ENCODE measurements around the gene NTNG1.

The NTNG1 gene

DNA sequence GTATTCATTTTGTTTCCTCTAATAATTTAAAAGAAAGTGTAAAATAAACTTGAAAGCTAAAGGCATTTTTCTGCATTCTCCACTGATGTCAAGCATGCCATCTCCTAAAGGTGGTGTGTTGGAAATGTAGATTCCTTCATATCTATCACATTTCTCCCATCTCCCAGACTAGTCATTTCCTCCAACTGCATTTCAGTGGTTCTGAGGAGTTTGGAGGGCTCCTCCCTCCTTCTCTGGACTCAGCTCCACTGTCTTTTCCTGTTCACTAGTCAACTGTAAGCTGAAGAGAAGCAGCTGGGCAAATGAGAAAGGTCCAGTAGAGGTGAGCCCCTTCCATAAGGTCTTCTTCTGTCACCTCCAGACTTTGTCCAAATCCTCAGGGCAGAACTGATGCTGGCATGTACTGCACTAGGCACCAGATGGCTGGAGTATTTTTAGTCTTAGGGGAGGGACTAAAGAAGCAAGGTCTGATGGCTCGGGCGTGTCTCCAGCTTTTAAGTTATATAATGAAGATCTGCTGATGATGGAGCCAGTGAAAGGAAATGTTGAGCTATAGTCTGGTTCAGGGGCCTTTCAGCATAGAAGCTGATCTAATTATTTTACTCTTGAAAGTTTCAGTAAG lies 186.1 kb downstream of the NTNG1 start:
- TF ChIP-seq, protein P1, sequence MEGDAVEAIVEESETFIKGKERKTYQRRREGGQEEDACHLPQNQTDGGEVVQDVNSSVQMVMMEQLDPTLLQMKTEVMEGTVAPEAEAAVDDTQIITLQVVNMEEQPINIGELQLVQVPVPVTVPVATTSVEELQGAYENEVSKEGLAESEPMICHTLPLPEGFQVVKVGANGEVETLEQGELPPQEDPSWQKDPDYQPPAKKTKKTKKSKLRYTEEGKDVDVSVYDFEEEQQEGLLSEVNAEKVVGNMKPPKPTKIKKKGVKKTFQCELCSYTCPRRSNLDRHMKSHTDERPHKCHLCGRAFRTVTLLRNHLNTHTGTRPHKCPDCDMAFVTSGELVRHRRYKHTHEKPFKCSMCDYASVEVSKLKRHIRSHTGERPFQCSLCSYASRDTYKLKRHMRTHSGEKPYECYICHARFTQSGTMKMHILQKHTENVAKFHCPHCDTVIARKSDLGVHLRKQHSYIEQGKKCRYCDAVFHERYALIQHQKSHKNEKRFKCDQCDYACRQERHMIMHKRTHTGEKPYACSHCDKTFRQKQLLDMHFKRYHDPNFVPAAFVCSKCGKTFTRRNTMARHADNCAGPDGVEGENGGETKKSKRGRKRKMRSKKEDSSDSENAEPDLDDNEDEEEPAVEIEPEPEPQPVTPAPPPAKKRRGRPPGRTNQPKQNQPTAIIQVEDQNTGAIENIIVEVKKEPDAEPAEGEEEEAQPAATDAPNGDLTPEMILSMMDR (IDR thresholded peaks at IDR 0.05; ENCODE audit: low read depth, low read length, missing control alignments): no peak
- no peak overlapping the region for H3K4me3 ChIP-seq (replicated peaks; ENCODE audit: low read depth, low read length)
- DNase-seq (ENCODE audit: extremely low read depth, low read depth): no peak

DNA sequence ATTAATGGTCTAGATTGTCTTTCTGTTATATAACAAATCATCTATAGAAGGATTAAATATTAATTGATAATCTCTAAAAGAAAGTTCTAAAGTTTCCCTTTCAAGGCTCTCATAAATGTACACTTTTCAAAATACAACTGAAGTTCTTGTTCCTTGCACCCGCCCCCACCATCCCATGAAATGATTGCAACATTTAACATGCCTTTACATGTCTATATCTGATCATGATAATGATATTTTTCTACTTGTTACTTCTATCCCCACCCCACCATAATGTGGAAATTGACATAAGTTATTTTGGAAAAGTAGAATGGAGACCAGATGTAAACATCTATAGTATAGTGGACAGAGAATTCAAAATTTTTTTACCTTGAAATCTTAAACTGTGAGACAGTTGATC lies 186.6 kb downstream of the NTNG1 start:
- TF ChIP-seq, protein P1 (IDR thresholded peaks at IDR 0.05; ENCODE audit: low read depth, low read length, missing control alignments): no peak

DNA sequence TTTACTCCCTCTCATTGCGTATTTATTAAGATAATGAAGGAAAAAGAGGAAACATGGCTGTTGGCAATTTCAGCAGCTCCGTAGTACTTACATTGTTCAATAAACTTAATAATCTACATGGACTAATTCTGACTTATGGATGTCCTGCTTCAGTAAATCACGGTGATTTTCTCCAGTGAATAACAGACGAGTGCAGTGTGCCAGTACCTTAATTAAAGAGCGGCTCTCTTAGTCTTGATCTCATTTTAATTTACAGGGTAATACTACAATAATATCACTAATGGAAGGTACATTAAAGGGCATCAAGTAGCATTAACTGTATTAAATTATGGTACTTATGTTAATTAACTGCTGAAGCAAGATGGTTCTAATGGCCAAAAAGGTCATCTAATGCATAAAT lies 187.2 kb downstream of the NTNG1 start:
- DNase-seq (ENCODE audit: extremely low read depth, low read depth): no peak
- H3K4me3 ChIP-seq (replicated peaks; ENCODE audit: low read depth, low read length): no peak overlapping the region
- TF ChIP-seq, protein P1 (IDR thresholded peaks at IDR 0.05; ENCODE audit: low read depth, low read length, missing control alignments): no peak

More for the DNA sequence above, 186.6 kb downstream of the NTNG1 start:
- no peak overlapping the region for H3K4me3 ChIP-seq (replicated peaks; ENCODE audit: low read depth, low read length)
- no peak for DNase-seq (ENCODE audit: extremely low read depth, low read depth)

DNA sequence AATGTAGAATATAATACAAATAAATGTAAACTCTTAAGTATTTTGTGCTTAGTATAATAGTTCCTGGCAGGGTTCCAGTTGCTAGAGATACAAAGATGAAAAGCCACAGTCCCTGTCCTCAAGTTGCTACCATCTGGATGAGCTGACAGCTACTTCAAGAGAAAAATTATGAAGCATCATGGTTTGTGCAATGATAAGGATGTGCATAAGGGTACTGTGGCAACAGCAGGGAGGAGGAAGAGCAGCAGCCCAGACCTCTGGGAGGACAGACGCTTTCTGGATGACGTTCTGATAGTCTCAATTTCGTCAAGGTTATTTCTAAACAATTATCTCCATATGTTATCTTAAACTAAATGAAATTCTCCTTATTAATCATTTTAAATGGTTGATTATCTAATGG lies 198.9 kb downstream of the NTNG1 start:
- no peak for DNase-seq (ENCODE audit: extremely low read depth, low read depth)
- no peak overlapping the region for H3K4me3 ChIP-seq (replicated peaks; ENCODE audit: low read depth, low read length)
- TF ChIP-seq, protein P1 (IDR thresholded peaks at IDR 0.05; ENCODE audit: low read depth, low read length, missing control alignments): no peak

DNA sequence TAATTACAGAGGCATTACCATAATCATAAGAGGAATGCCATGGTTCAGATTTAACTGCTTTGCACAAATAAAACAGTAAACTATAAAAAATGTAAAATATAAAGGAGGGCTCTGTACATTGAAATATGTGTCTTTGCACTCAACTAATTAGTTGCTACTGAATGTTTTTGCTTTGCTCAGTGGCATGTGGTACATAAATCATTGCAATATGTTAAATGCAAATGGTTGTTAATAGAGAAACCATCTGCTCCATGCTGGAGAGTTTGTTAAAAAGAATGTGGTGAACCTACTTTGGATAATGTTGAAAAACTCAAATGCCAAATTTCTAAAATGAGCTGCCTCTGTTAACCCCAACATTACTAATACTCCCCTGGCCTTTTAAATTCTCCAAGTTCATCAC lies 201.5 kb downstream of the NTNG1 start:
- DNase-seq (ENCODE audit: extremely low read depth, low read depth): no peak
- TF ChIP-seq, protein P1 (IDR thresholded peaks at IDR 0.05; ENCODE audit: low read depth, low read length, missing control alignments): no peak
- H3K4me3 ChIP-seq (replicated peaks; ENCODE audit: low read depth, low read length): no peak overlapping the region

DNA sequence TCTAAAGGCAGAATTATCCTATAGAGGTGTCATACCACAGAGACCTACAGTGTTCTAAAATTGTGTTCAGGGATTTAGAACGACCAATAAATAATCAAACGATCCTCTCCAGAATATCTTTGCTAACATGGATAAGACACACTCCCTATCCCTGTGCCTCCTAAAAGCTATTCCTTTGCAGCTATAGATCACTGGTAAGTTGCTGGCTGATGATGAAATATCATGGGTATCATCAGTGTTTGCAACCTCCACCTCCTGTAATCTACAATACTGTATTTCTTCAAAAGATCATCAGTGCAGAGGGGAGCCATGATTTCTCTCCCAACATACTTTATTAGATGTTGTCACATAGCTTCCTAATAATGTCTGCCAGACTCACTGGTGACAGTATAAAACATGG lies 201.9 kb downstream of the NTNG1 start:
- TF ChIP-seq, protein P1 (IDR thresholded peaks at IDR 0.05; ENCODE audit: low read depth, low read length, missing control alignments): no peak
- no peak overlapping the region for H3K4me3 ChIP-seq (replicated peaks; ENCODE audit: low read depth, low read length)
- DNase-seq (ENCODE audit: extremely low read depth, low read depth): no peak

DNA sequence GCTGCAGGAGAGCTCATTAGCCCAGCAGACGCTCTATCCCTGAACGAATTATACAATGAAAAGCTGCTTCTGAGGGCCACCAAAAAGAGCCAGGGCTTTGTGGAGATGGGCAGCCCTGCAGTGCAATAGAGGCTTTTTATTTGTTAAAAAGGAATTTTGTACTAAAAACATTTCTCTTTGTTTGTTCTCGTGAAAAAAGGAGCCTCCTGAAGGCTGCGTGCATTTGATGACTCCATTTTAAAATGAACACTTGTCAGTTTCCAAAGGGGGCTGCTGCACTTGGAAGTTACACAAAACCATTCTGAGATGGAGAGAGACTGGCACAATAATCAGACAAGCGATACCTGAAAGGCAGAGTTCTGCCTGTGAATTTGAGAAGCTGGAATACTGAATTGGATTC lies 202.8 kb downstream of the NTNG1 start:
- TF ChIP-seq, protein P1 (IDR thresholded peaks at IDR 0.05; ENCODE audit: low read depth, low read length, missing control alignments): no peak
- no peak for DNase-seq (ENCODE audit: extremely low read depth, low read depth)
- no peak overlapping the region for H3K4me3 ChIP-seq (replicated peaks; ENCODE audit: low read depth, low read length)
